GM18858 (cell line): Measurements from ENCODE around the gene UNKL.

Experiments used
- ATAC-seq: cut with Tn5 transposase; IDR thresholded peaks from one replicate; pipeline ENCODE4 v1.9.1; 2021; ENCODE audit not compliant: unreplicated experiment

UNKL gene

DNA sequence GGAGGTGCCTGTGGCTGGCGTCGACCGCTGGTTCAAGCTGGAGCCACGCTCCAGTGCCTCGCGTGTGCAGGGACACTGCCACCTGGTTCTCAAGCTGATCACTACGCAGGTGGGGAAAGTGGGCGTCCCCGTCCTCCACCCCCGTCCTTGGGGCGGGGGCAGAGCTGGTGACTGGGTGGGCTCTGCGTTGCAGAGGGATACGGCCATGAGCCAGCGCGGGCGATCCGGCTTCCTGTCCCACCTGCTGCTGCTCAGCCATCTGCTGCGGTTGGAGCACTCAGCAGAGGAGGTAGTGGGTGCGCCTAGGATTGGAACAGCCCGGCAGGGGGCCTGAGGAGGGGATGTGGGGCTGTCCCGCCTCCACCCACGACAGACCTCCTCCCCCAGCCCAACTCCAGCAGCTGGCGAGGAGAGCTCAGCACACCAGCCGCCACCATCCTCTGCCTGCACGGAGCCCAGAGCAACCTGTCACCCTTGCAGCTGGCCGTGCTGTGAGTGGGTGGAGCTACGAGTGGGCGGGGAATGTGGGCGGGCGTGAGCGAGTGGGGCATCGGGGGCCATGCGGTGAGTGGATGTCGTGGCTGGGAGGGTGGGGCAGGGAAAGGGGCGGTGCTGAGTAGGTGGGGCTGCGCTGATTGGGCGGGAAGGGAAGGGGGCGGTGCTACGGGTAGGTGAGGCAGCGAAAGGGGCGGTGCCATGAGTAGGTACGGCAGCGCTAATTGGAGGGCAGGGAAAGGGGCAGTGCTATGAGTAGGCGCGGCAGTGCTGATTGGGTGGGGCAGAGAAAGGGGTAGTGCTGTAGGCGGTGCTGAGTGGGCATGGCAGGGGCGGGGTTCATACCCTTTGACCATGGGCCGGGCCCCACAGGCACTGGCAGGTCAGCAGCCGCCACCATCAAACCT is 71.7 kb downstream of the UNKL start:
- ATAC-seq: peak; percentile 66

DNA sequence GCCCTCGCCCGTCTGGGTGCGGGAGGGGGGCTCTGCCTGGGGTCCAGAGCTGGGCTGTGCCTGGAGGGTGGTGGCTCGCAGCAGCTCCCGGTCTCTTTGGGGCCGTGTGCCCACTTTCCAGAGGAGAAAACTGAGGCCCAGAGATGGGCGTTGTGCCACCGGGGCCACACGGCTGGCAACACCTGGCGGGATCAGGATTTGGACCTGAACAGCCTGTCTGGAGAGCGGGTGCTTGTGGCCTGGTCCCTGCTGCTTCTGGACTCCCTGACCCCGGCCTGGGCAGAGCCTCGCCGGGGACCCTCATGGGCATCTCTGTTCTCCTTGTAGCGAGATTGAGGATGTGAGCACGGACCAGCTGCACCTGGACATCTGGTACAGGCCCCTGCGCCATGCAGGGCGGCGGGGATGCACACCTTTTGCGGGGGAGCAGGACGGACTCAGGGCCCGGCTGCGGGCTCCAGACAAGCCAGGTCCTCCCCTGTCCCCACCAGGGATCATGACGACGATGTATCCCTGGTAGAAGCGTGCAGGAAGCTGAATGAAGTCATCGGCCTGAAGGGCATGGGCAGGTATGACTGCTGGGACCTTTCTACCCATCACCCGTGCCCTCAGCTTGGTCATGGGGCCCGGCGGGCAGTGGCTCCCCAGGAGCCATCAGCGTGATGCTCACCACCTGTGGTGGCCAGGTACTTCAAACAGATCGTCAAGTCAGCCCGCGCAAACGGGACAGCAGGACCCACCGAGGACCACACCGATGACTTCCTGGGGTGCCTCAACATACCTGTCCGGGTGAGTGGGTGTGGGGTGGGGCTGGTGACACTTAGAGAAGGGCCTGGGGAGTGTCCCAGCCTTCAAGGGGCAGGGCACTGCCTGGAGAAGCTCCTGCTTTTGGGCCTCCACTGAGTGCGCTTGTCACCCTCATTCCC is 72.7 kb downstream of the UNKL start:
- no peak for ATAC-seq

GRCh38 chr16:1340730-1341494 is 73.6 kb downstream of the UNKL start:
- no peak for ATAC-seq

DNA sequence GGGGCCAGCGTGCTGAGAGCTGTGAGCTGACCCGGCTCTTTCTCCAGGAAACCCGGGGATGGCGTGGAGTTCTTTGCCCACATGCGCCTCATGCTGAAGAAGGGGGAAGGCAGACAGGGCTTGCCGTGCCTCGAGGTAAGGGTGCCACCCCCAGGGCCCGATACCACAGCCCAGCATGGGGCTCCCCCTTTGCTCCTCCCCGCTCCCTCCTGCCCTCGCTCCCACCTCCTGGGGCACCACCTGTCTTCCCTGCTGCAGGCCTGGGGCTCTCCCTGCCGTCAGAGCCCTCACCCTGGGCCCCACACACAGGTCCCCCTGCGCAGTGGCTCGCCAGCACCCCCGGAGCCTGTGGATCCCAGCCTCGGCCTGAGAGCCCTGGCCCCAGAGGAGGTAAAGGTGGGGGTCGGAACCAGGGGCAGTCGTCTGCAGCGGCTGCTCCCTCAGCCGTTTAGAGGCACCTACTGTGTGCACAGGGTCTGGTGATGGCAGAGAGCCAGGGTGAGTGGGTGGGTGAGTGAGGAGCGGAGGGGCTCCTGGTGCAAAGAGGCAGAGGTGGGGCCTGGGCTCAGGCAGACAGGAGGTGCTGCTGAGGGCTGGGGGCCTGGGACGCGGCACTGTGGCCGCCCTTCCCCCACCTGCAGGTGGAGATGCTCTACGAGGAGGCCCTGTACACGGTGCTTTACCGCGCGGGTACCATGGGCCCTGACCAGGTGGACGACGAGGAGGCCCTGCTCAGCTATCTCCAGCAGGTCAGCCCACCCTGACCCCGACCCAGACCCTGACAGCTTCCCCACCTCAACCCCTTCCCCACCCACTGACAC is 75.4 kb downstream of the UNKL start:
- ATAC-seq: no peak

- ATAC-seq: no peak
These were observed 76.3 kb downstream of the UNKL start for GRCh38 chr16:1338119-1338730.

DNA sequence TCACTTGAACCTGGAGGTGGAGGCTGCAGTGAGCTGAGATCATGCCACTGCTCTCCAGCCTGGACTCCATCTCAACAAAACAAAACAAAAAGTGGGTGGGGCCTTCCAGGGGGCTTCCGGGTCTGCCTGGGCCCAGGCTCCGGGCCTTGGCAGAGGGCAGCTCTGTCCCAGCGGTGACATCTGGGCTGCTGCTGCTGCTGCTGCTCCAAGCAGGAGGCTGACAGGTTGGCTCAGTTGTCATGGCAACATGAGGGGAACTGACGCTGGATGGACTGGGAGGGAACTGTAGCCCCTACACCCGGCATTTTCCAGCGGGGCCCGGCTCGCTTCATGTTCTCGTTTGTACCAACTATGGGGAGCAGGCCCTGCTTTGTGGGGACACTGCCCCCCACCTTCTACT is 77.0 kb downstream of the UNKL start:
- ATAC-seq: no peak

GRCh38 chr16:1336619-1337018 is 77.9 kb downstream of the UNKL start:
- ATAC-seq: no peak

DNA sequence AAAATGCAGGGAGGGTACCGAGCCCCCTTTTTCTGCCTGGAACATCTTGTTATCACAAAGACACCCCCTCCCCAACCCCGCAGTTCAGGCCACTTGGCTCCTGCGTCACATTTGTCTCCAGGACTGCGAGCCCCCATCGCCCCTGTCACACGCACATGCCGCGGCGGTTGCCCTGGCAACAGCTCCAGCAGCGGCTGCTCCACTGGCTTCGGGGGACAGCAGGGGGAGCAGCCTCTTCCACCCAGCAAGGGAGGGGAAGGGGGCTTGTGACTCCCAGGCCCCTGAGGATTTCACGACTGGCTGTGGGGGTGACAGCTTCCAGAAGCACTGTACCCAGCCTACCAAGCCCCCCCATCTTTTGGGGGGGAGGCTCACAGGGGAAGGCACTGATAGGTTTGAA is 78.5 kb downstream of the UNKL start:
- no peak for ATAC-seq

- no peak for ATAC-seq
These were observed 79.1 kb downstream of the UNKL start for GRCh38 chr16:1335211-1335971.

- no peak for ATAC-seq
These were observed 79.8 kb downstream of the UNKL start for GRCh38 chr16:1334739-1335138.

DNA sequence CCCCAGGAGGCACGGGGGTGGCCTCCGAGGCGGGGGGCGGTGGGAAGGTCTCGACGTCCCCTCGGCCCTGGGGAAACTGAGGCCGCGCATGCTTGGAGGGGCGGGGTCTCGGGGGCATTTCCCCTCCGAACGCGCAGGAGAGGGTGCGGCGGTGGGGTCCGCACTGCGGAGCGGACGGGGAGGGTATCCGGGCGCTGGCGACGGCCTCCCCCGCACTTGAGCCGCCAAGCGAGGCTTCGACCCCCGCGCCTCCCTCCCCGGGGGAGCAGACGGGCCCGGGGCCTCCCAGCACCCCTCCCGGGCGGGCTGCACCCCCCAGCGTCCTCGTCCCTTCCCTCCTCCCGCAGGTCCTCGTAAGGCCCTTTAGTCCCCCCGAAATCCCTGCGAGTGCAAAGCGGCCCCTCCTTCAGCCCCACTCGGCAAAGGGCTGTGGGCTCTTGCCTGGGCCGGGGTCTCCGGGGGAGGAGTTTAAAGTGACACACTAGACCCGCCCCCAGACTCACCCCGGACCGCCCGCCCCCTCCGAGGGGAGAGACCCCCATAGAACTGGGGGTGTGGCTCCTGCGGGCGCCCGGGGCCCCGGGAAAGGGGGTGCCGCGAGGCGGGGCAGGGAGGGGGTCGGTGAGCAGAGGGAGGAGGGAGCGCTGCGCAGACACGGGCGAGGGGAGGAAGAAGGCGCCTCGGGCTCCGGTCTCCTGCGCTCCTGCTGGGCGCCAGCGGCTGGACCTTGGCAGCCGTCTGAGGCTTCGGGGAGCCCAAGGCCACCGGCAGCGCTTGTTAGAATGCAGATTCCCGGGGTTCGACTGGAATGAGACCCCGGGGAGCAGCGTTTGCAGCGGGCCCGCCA is 80.4 kb downstream of the UNKL start:
- ATAC-seq: no peak

- no peak for ATAC-seq
These were observed 81.2 kb downstream of the UNKL start, which contains the start of gene BAIAP3 for GRCh38 chr16:1333149-1333812. Gene BAIAP3, plus strand, starts transcription at chr16:1333645. Its CDS starts 4,905 bp downstream, at chr16:1338550.

- ATAC-seq: no peak
These were observed 81.8 kb downstream of the UNKL start for GRCh38 chr16:1332618-1333148.

DNA sequence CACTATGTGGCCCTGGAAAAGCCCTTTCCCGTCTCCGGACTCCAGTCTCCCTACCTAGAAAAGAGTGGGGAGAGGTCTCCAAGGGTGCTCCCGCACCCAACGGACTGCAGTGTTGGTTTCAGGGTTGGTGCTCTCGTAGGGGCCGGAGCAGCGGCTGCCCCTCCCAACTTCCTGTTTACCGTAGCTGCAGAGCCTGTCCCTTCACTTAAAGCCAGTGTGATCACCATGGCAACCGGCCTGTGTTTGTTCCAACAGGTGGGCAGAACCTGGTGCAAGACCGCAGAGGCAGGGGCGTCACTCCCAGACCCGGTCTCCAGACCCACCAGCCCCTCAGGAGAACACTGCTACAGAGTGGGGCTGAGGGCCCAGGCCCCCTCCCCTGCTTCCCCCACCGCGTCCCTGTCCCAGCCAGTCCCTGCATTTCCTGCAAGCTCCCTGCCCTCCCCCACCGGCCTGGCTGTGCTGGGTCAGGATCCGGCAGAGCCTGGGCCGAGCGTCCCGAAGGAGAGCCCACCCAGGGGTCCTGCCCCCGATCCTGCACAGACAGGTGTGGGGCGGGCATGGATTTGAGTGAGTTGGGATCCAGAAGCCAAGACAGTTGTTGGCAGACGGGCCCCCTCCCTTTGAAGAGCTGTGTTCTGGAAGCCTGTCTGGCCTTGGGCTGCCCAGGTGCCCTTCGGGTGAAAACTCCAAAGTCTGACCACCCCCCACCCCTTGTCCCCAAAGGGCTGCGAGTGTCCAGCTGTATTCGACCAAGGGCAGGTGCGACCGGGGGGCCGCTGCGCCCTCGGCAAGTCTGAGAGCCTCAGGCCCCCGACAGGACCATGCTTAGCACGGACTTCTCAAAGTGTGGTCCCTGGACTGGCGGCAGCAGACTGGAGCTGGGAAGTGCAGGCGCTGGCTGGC is 82.5 kb downstream of the UNKL start:
- no peak for ATAC-seq

GRCh38 chr16:1330931-1331711 is 83.4 kb downstream of the UNKL start:
- ATAC-seq: no peak
